Eye (tissue), 1 donor: Measurements from ENCODE around the gene USP31.
"Not testable (repeated sequence)": the region's sequence is repeated elsewhere in the genome, so short reads cannot be mapped to it uniquely, and the experiment has no call there.

Source experiments
- DNase-seq: peaks from one replicate; pipeline ENCODE4 v3.0.0-alpha.2; 2015

The USP31 gene

GRCh38 chr16:23131931-23132621 lies 17.2 kb downstream of the USP31 start:
- peak; percentile 60 for DNase-seq

DNA sequence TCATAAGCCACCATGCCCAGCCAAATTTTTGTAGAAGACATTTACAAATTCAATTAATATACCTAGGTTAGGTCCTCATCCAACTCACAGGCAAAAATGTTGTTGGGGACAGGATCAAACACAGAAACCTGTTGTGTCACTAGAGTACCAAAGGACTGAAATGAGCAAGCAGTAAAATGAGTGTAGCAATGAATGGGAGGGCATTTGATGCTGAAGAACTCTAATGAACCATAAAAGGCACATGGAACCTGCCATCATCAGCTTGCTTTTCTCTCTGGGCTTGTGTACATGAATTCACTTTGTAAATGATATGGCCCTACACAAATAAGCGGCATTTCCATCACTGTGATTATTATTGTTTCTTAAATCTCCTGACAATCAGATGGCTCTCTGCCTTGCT lies 17.8 kb downstream of the USP31 start:
- DNase-seq, result peak; percentile 20

GRCh38 chr16:23131036-23131435 lies 18.2 kb downstream of the USP31 start:
- DNase-seq, result no peak

GRCh38 chr16:23129686-23130085 lies 19.6 kb downstream of the USP31 start:
- no peak for DNase-seq

- no peak for DNase-seq
These were observed 21.2 kb downstream of the USP31 start for GRCh38 chr16:23128056-23128455.

GRCh38 chr16:23125277-23125676 lies 24.0 kb downstream of the USP31 start:
- no peak for DNase-seq

GRCh38 chr16:23124315-23124714 lies 24.9 kb downstream of the USP31 start:
- no peak for DNase-seq

DNA sequence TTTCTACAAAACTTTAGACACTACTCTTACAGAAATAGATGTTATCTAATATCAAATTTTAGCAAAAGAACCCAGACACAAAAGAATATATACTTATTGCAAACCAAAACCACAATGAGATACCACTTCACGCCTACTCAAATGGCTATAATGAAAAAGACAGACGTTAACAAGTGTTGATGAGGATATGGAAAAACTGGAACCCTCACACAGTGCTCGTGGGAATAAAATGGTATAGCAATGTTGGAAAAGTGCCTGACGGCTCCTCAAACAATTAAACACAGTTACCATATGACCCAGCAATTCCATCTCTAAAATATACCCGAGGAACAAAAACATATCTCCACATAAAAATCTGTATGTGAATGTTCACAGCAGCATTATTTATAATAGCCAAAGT lies 27.1 kb downstream of the USP31 start:
- no peak for DNase-seq

- DNase-seq, result no peak
These were observed 28.2 kb downstream of the USP31 start for GRCh38 chr16:23121024-23121423.

- no peak for DNase-seq
These were observed 28.7 kb downstream of the USP31 start for GRCh38 chr16:23120562-23120961.

DNA sequence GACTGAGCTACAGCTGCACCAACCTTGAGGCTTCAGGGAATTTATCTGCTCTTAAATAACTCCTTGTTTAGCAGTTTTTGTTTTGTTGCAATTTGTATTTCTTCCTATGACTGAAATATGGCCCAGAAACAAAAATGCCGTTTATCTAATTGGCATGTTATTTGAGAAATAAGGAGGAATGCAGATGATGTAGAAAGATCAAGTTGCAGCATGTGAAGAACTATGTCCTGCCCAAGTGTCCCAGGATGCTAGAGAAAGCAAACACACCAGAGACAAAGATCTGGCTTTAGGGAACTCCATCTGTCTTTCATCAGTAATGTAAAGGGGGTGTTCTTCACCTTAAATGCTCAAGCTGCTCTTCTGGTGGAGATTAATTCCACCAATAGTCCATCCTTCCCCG lies 29.7 kb downstream of the USP31 start:
- peak; percentile 7 for DNase-seq

- no peak for DNase-seq
These were observed 34.9 kb downstream of the USP31 start for GRCh38 chr16:23114131-23114904.

- no peak for DNase-seq
These were observed 36.1 kb downstream of the USP31 start for GRCh38 chr16:23113185-23113584.

GRCh38 chr16:23110257-23110899 lies 38.9 kb downstream of the USP31 start:
- DNase-seq, result no peak

- no peak for DNase-seq
These were observed 41.3 kb downstream of the USP31 start for GRCh38 chr16:23107936-23108335.

DNA sequence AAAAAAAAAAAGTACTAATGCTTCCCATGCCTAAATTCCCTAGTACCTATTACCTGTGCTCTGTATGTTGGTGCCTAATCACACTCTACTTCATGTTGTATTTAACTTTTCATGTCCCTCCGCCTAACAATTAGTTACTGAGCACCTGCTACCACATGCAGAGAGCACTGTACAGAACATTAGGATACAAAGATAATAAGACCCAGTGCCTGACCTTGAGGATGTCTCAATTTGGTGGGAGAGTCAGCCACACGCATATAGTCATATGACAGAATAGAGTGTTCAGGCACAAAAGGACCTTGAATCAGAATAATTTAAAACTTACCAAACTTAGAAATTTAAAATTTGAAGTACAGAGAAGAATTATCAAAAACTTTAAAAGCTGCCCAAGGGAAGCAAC lies 42.1 kb downstream of the USP31 start:
- no peak for DNase-seq

DNA sequence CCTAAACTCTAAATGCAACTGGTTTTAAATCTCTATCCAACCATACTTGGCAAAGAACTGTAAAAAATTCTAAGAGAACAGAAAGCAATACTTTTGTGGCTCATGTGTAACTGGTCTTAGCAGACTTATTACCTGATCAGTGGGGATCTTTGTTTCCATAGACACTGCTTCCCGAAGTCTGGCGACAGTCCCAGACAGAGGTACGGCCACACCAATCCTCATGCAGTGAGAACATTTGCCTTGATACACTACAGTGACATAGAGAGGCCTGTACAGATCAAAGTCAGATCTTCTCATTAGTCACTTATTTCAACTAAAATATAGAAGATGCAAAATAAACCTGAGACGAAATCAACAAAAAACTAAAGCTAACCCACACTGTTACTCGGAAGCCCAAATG lies 43.9 kb downstream of the USP31 start:
- no peak for DNase-seq

- no peak for DNase-seq
These were observed 45.0 kb downstream of the USP31 start for GRCh38 chr16:23104032-23104955.

GRCh38 chr16:23103603-23104002 lies 45.6 kb downstream of the USP31 start:
- DNase-seq, result no peak

DNA sequence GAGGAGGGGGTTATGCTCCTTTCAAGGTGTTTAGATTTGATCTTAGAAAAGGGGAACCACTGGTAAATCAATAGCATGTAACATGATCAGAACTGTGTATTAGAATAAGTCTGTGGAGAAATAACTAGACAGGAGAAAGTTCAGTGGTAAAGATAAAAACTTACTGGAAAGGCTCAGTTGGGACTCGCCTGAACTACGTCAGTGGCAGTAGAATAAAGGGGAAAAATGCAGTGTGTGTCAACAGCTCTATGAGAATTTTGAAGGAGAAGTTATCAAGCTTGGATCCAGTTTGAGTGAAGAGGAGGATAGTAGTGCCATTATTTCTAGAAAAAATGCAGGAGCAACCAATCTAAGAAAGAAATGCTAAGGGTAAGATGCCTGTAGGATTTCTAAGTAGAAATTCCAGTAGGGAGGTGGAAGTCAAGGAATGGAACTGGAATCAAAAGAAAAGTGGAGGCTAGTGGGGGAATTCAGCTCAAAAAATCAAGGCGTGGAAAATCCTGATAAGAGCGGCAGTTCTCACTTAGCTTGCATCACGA lies 48.2 kb downstream of the USP31 start:
- no peak for DNase-seq

GRCh38 chr16:23096450-23096849 lies 52.8 kb downstream of the USP31 start:
- not testable (repeated sequence) for DNase-seq

- DNase-seq, result not testable (repeated sequence)
These were observed 55.1 kb downstream of the USP31 start for GRCh38 chr16:23094136-23094535.

GRCh38 chr16:23092801-23093117 lies 56.5 kb downstream of the USP31 start:
- no peak for DNase-seq
